K562 (cell line): ENCODE results near the gene SUFU. TPM values are rescaled to one million over a fixed set of nuclear protein-coding genes. Genes with fewer than 3 reads are reported as not detected.

Experiments used
- ATAC-seq: fragments of 200-7000 bp; cut with Tn5 transposase; 3 replicates; pipeline ENCODE4 v1.9.1; 2020; ENCODE audit warnings: moderate library complexity
- BruUV-seq: library from RNA; stranded (reverse); fragments of 400-500 nt; replicated peaks from 2 replicates; lab custom pipeline; 2021; lab: Mats Ljungman, UMichigan
- CTCF ChIA-PET: fragments of 300-600 bp; formaldehyde crosslinking; extraction: SDS; loops from one replicate; lab custom pipeline; 2021; ENCODE audit warnings: low intra/inter-chr PET ratio; lab: Yijun Ruan, JAX
- POLR2A ChIA-PET: fragments of 300-600, 350-650 bp; sonication (Branson Sonifier 250); formaldehyde crosslinking; extraction: SDS; loops from one replicate; lab custom pipeline; 2021; ENCODE audit warnings: antibody characterized with exemption, inconsistent platforms; lab: Yijun Ruan, JAX
- DNase-seq, 4 experiments: peaks; one replicate each; pipeline versions ENCODE4 v3.0.0 to v3.0.0-alpha.2; 2011 to 2018; ENCODE audit warnings: low spot score in 3 of 4, mixed read lengths in 3 of 4; ENCODE audit errors: extremely low read depth in 1 of 4
- FAIRE-seq: peaks from 2 replicates; lab custom pipeline; 2011; peaks lifted over from hg19 to GRCh38; lab: Jason Lieb, UNC
- H2AFZ ChIP-seq: 2 replicates; pipeline ENCODE4 v1.6.0; 2011; ENCODE audit warnings: low read depth, low read length, control low read depth, inconsistent platforms
- H3K27ac ChIP-seq: fragments of 200-600 bp; 3 replicates; pipeline ENCODE4 v1.8.0; 2011; ENCODE audit warnings: low read depth, mild to moderate bottlenecking, control low read depth, inconsistent platforms, low read length, moderate library complexity, mixed read lengths; ENCODE audit errors: extremely low read depth
- H3K27me3 ChIP-seq, 2 experiments: fragments of 300-600 bp in 1 of 2; 2 replicates in 1 of 2; 3 replicates in 1 of 2; pipeline versions ENCODE4 v1.6.0 to v1.8.0; 2011; ENCODE audit warnings: inconsistent platforms in 2 of 2, low read length in 2 of 2, mild to moderate bottlenecking in 1 of 2, mixed read lengths in 1 of 2, moderate library complexity in 1 of 2; ENCODE audit not compliant: control insufficient read depth in 2 of 2, insufficient read depth in 2 of 2
- H3K36me3 ChIP-seq: fragments of 300-600 bp; 3 replicates; pipeline ENCODE4 v1.8.0; 2011; ENCODE audit warnings: mild to moderate bottlenecking, low read length, inconsistent platforms; ENCODE audit not compliant: control insufficient read depth, insufficient read depth
- H3K4me1 ChIP-seq, 2 experiments: fragments of 200-600 bp in 1 of 2; replicated peaks in 1 of 2; 2 replicates in 1 of 2; 3 replicates in 1 of 2; pipeline versions ENCODE4 v1.5.1 to v1.8.0; 2011; ENCODE audit warnings: inconsistent platforms in 2 of 2, low read length in 2 of 2, mild to moderate bottlenecking in 1 of 2, mixed read lengths in 1 of 2, moderate library complexity in 1 of 2; ENCODE audit not compliant: control insufficient read depth in 2 of 2, insufficient read depth in 2 of 2
- H3K4me2 ChIP-seq: 2 replicates; pipeline ENCODE4 v1.6.1; 2011; ENCODE audit warnings: low read length, control low read depth, inconsistent platforms, mixed read lengths; ENCODE audit not compliant: insufficient read depth
- H3K4me3 ChIP-seq: fragments of 200-600 bp; sonication (generic), shearing (Covaris generic); 2 replicates; pipeline ENCODE4 v1.5.1; 2016; ENCODE audit warnings: control low read depth, inconsistent platforms
- H3K79me2 ChIP-seq: fragments of 200-600 bp; 3 replicates; pipeline ENCODE4 v1.8.0; 2011; ENCODE audit warnings: low read length, inconsistent platforms; ENCODE audit not compliant: control insufficient read depth, insufficient read depth
- H3K9ac ChIP-seq, 2 experiments: 2 replicates each; pipeline versions ENCODE4 v1.6.0 to v1.6.1; 2011; ENCODE audit warnings: low read depth in 2 of 2, low read length in 2 of 2, control low read depth in 1 of 2, inconsistent platforms in 1 of 2, mild to moderate bottlenecking in 1 of 2, mixed read lengths in 1 of 2; ENCODE audit not compliant: insufficient read depth in 1 of 2
- H3K9me1 ChIP-seq: one replicate; pipeline ENCODE4 v1.6.0; 2011; ENCODE audit warnings: inconsistent platforms, mild to moderate bottlenecking, low read length, moderate library complexity; ENCODE audit not compliant: control insufficient read depth, insufficient read depth
- H3K9me3 ChIP-seq: replicated peaks from 2 replicates; pipeline ENCODE4 v1.5.1; 2011; ENCODE audit warnings: low read depth, low read length, inconsistent platforms; ENCODE audit not compliant: control insufficient read depth, insufficient read depth
- H4K20me1 ChIP-seq: replicated peaks from 2 replicates; pipeline ENCODE4 v1.6.1; 2011; ENCODE audit warnings: low read length, inconsistent platforms, mixed read lengths; ENCODE audit not compliant: control insufficient read depth, insufficient read depth
- CBX3 ChIP-seq, 2 experiments: IDR thresholded peaks; 1 replicate in 1 of 2; 2 replicates in 1 of 2; pipeline ENCODE4 v1.6.1; 2012; ENCODE audit warnings: inconsistent platforms in 2 of 2, low read length in 2 of 2, borderline replicate concordance in 1 of 2, control low read depth in 1 of 2
- COPS2 ChIP-seq: fragments of 450-650 bp; conservative IDR thresholded peaks from 2 replicates; pipeline ENCODE4 v1.6.1; 2016; ENCODE audit warnings: mild to moderate bottlenecking, moderate library complexity
- FOXA3 ChIP-seq, 2 experiments: fragments of 450-650 bp in 1 of 2; sonication (generic) in 1 of 2; formaldehyde crosslinking; IDR thresholded peaks in 1 of 2; conservative IDR thresholded peaks in 1 of 2; 2 replicates each; pipeline versions ENCODE4 v1.4.0 to v1.8.0; 2020 to 2022; ENCODE audit warnings: mild to moderate bottlenecking in 2 of 2, missing genetic modification reagents in 1 of 2
- MCM3 ChIP-seq: fragments of 450-650 bp; IDR thresholded peaks from 2 replicates; pipeline ENCODE4 v1.6.1; 2016
- THRAP3 ChIP-seq: fragments of 450-650 bp; IDR thresholded peaks from 2 replicates; pipeline ENCODE4 v1.6.1; 2016; ENCODE audit warnings: mild to moderate bottlenecking, inconsistent platforms, borderline replicate concordance
- ZNF324 ChIP-seq: fragments of 250-450 bp; sonication (Bioruptor Pico); IDR thresholded peaks from 2 replicates; pipeline ENCODE4 v1.4.0; 2020; ENCODE audit warnings: mild to moderate bottlenecking
- ZNF395 ChIP-seq: fragments of 200-800 bp; sonication (Bioruptor generic); IDR thresholded peaks from 2 replicates; pipeline ENCODE4 v1.6.1; 2017; ENCODE audit warnings: missing genetic modification characterization, missing compliant biosample characterization
- WGBS: fragments of 100-300 bp; shearing (Covaris generic); methylation state at CpG from one replicate; pipeline ENCODE4 v1.1.6; 2016; ENCODE audit warnings: low coverage, mixed read lengths; ENCODE audit not compliant: insufficient coverage; ENCODE audit errors: missing lambda C conversion rate; 5-methylcytosine and 5-hydroxymethylcytosine counted together
- in situ Hi-C: fragments of 300-500 bp; cut with MboI; formaldehyde crosslinking; loops from 4 replicates; pipeline ENCODE4 v1.15.0; 2018; ENCODE audit warnings: inconsistent platforms, mixed read lengths
- intact Hi-C: fragments of 100-400 bp; cut with micrococcal nuclease; formaldehyde crosslinking; loops from 2 replicates; pipeline ENCODE4 v1.14.2; 2022
- polyA plus RNA-seq, 8 experiments: library from polyadenylated mRNA; depleted of rRNA in 4 of 8; stranded (reverse) in 5 of 8; unstranded in 3 of 8; fragments of >200 nt; fragmentation: Nextera tagmentation in 2 of 8; fragmentation: Illumina TruSeq in 1 of 8; extraction: Ambion mirVana in 2 of 8; extraction: Trizol in 1 of 8; gene quantifications; 2 replicates each; pipeline versions ENCODE4 v1.2.1 to v1.2.3, GENCODE V29; 2011 to 2014; ENCODE audit warnings: inconsistent platforms in 1 of 8, missing spikeins in 1 of 8
- total RNA-seq, 7 experiments: library from RNA; depleted of rRNA in 6 of 7; stranded (reverse); fragments of >200 nt in 6 of 7; fragmentation: Illumina TruSeq in 2 of 7; extraction: Trizol in 2 of 7; gene quantifications; 2 replicates each; pipeline versions ENCODE4 v1.2.1 to v1.2.3, GENCODE V29; 2011 to 2021; ENCODE audit warnings: low replicate concordance in 1 of 7

The SUFU gene
- total and polyA plus RNA-seq, 9 of the 15 experiments (the other 6 are each of a cell fraction or from before 2014, with no cell fraction given), result 0.59 to 6.3 (median 0.82) TPM

GRCh38 chr10:102492983-102493382 lies 10.8 kb upstream of the SUFU start:
- in situ Hi-C loops, result no loop called here
- Histone ChIP-seq H3K27ac (no peak overlapping the region), H3K9me1 (no peaks in the 10 kb centered on the region), H3K4me3 (no peak overlapping the region), H3K4me2 (no peak overlapping the region), H3K4me1 (no peaks in the 10 kb centered on the region; a peak in 1 of 5 replicates), H3K27me3 (no peaks in the 10 kb centered on the region), H3K79me2 (peaks cover 51% of the 10 kb centered on the region), H2AFZ (no peak overlapping the region), H3K36me3 (peaks cover 37% of the 10 kb centered on the region; the same call in 2 of the 3 replicates), H4K20me1 (0 out of 2 replicates have a peak, but pooled peaks cover 3% of the 10 kb centered on the region), H3K9ac (no peak overlapping the region), H3K9me3 (no peaks in the 10 kb centered on the region)
- intact Hi-C loops, result no loop called here
- TF ChIP-seq MCM3 (no peak), THRAP3 (no peak), ZNF395 (CRISPR knock-in tag) (no peak), ZNF324 (CRISPR knock-in tag) (no peak), CBX3 (IDR thresholded peaks at IDR 0.05; ENCODE audit: borderline replicate concordance in 1 of 2, low read length in 2 of 2) (no peak), COPS2 (no peak), FOXA3 (CRISPR knock-in tag; conservative IDR thresholded peaks at IDR 0.05 in 1 of 2, IDR thresholded peaks at IDR 0.05 in 1 of 2) (no peak)
- POLR2A ChIA-PET, result no interaction called here
- no peak for DNase-seq
- FAIRE-seq, result no peak
- CTCF ChIA-PET, result no interaction called here
- WGBS, result 78% methylated on average over 2 of the region's 2 CpGs
- BruUV-seq, result no TSS peak
- ATAC-seq, result no peak
